PFSK-1 (cell line): ENCODE results near the gene EYA3.

Source experiments
- FOXP2 ChIP-seq: optimal IDR thresholded peaks from 2 replicates; pipeline ENCODE3; 2011; ENCODE audit warnings: borderline replicate concordance, control low read depth, inconsistent platforms; ENCODE audit not compliant: insufficient read depth; ENCODE audit errors: extremely low read length, extremely low read depth
- POLR2AphosphoS5 ChIP-seq: IDR thresholded peaks from 2 replicates; pipeline ENCODE4 v1.6.1; 2012; ENCODE audit warnings: low read depth, mild to moderate bottlenecking, control low read depth, low read length, moderate library complexity
- SIN3A ChIP-seq: IDR thresholded peaks from 2 replicates; pipeline ENCODE4 v1.6.1; 2012; ENCODE audit warnings: mild to moderate bottlenecking, low read length, moderate library complexity, borderline replicate concordance; ENCODE audit not compliant: insufficient read depth
- TAF1 ChIP-seq: IDR thresholded peaks from 2 replicates; pipeline ENCODE4 v1.6.1; 2012; ENCODE audit warnings: low read length, control low read depth, borderline replicate concordance; ENCODE audit not compliant: insufficient read depth
- TF ChIP-seq, protein P1 (sequence below), 2 experiments: IDR thresholded peaks; 2 replicates each; pipeline versions ENCODE4 v1.6.1 to v1.8.0; 2011 to 2012; ENCODE audit warnings: low read depth in 2 of 2, low read length in 2 of 2, control low read depth in 1 of 2, inconsistent platforms in 1 of 2, mild to moderate bottlenecking in 1 of 2, moderate library complexity in 1 of 2; ENCODE audit not compliant: insufficient read depth in 1 of 2

Gene EYA3

DNA sequence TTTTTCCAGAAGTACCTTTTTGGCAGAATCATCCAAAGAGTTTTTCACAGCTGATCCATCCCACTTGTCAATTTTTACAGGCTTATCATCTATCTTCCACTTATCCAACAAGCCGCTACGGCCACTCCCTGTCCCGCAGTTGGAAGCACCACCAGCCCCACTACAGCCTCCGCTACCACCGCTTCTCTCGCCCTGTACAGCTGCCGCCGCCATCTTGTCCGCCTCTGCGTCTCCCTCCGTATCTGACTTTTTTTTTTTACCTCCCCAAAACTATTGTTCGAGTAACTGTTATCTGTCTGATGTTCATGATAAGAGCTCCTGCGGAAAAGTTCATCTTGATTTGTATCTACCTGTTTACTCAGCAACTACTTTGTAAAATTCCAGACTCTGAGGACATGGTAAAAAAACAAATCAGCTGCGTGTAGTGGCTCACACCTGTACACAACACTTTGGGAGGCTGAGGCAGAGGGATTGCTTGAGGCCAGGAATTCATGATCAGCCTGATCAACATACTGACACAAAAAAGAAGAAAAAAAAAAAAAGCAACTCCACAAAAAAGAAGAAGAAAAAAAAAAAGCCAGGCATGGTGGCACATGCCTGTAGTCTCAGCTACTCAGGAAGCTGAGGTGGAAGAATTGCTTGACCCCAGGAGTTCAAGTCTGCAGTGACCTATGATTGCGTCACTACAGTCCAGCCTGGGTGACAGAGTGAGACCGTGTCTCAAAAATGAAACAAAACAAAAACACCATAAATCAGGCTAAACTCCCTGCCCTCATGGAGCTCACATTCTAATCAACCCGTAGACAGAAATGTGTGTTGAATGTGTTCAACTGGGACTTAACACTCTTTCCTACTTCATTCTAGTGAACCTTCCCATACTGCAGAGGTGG lies 8.0 kb upstream of the EYA3 start:
- no peak for TF ChIP-seq POLR2AphosphoS5
- no peak for TF ChIP-seq TAF1
- TF ChIP-seq, protein P1, sequence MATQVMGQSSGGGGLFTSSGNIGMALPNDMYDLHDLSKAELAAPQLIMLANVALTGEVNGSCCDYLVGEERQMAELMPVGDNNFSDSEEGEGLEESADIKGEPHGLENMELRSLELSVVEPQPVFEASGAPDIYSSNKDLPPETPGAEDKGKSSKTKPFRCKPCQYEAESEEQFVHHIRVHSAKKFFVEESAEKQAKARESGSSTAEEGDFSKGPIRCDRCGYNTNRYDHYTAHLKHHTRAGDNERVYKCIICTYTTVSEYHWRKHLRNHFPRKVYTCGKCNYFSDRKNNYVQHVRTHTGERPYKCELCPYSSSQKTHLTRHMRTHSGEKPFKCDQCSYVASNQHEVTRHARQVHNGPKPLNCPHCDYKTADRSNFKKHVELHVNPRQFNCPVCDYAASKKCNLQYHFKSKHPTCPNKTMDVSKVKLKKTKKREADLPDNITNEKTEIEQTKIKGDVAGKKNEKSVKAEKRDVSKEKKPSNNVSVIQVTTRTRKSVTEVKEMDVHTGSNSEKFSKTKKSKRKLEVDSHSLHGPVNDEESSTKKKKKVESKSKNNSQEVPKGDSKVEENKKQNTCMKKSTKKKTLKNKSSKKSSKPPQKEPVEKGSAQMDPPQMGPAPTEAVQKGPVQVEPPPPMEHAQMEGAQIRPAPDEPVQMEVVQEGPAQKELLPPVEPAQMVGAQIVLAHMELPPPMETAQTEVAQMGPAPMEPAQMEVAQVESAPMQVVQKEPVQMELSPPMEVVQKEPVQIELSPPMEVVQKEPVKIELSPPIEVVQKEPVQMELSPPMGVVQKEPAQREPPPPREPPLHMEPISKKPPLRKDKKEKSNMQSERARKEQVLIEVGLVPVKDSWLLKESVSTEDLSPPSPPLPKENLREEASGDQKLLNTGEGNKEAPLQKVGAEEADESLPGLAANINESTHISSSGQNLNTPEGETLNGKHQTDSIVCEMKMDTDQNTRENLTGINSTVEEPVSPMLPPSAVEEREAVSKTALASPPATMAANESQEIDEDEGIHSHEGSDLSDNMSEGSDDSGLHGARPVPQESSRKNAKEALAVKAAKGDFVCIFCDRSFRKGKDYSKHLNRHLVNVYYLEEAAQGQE (IDR thresholded peaks at IDR 0.05; ENCODE audit: insufficient read depth in 1 of 2, low read depth in 2 of 2, low read length in 2 of 2), result no peak
- TF ChIP-seq FOXP2, result no peak
- no peak for TF ChIP-seq SIN3A

DNA sequence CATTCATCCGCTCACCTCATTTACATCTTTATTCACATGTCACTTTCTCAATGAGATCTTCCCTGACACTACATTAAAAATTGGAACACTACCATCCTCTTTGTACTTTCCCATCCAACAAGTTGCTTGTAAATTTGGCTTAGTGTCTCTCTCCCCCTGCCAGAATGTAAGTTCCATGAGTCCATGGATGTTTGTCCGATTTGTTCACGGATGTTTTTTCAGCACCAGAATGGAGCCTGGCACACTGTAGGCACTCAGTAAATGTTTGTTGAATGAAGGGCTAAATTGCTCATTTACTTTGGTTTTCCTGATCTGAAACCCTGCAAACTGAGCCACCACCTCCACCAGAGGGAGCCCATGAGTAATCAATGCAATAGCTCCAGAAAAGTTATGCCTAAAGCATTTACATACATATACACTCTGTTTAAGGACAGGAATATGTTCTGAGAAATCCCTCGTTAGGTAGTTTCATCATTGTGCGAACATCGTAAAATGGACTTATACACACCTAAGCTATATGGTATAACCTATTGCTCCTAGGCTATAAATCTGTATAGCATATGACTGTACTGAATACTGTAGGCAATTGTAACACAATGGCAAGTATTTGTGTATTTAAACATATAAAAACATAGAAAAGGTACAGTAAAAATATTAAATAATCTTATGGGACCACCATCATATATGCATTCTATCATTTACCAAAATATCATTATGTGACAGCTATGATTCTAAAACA lies 2.8 kb upstream of the EYA3 start:
- TF ChIP-seq, protein P1 (IDR thresholded peaks at IDR 0.05; ENCODE audit: insufficient read depth in 1 of 2, low read depth in 2 of 2, low read length in 2 of 2), result no peak
- TF ChIP-seq TAF1 (no peak), FOXP2 (no peak), SIN3A (no peak), POLR2AphosphoS5 (no peak)

DNA sequence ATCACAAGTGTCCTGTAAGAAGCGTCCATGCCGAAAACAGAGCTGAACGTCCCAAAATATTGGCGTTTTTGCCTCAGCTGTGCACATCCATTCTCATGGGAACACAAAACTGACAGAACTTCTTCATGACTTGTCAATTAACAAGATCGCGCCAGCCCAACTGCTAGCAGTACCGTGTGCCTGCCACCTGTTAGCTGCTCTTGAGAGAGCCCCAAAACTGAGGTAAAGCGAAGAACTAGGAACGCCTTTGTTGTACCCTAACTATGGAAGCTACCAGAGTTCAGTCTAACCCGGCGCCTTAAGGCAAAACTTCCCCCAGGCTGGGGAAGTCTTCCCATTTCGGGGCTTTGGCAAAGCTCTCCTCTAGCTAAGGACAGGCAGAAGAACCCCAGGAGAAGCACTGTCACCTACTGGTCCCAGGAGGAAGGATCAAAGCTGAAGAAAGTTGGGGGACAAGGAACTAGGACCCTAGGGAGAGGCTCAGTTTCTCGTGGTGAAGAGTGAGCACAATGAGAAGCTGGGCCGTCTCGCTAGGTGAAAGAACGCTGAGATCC lies 719 bp downstream of the EYA3 start:
- TF ChIP-seq FOXP2 (no peak), POLR2AphosphoS5 (no peak), TAF1 (no peak), SIN3A (no peak)
- TF ChIP-seq, protein P1 (IDR thresholded peaks at IDR 0.05; ENCODE audit: insufficient read depth in 1 of 2, low read depth in 2 of 2, low read length in 2 of 2), result no peak

DNA sequence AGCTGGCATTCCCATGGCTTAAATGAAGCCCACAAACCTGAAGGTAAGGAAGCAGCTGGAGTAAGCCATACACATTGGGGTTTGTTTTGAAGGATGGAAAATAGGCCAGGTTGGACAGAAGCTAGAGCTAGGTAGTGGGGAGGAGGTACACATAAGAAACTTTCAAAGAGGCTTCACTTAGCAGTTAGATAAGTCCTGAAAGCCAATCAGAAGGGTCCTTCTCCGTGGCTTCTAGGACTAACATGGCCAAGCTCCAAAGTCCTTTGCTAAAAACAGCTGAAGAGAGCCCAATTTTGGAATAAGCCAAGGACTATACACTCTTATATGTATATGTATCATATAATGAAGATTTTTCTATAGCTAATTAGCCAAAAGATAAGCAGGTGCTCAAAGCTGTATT lies 1.8 kb downstream of the EYA3 start:
- TF ChIP-seq POLR2AphosphoS5 (no peak), SIN3A (no peak), FOXP2 (no peak), TAF1 (no peak)
- TF ChIP-seq, protein P1 (IDR thresholded peaks at IDR 0.05; ENCODE audit: insufficient read depth in 1 of 2, low read depth in 2 of 2, low read length in 2 of 2), result no peak
